ENCODE measurements around the gene TERT.

TERT gene

DNA sequence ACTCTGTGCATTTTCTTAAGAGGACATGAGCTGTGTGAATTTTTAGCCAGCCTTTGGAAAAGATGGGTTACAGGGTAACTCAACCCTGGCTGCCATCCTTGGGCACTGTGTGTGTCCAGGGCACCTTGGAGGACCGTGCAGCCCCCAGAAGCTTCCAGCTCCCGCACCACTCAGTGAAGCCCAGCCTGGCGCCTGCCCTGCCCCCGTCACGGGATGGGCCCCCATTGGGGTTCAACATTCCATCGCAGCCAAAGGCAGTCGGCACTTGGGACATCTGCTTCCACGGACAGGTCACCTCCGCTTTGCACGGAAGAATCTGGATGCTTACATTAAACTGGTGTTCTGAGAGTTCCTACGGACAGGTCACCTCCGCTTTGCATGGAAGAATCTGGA lies 71.6 kb downstream of the TERT start:
- H4K91ac ChIP-seq (ENCODE audit: low read depth, low read length): no peak overlapping the region
- no peaks in the 10 kb centered on the region for H3K79me2 ChIP-seq (ENCODE audit: control insufficient read depth, insufficient read depth, low read length, poor library complexity)
- no peak overlapping the region for H3K4me2 ChIP-seq (ENCODE audit: low read length)
- H3K9ac ChIP-seq (ENCODE audit: low read length): no peak overlapping the region
- no peaks in the 10 kb centered on the region for H3K36me3 ChIP-seq (ENCODE audit: control insufficient read depth in 1 of 2, insufficient read depth in 2 of 2, low read length in 2 of 2)
- H4K8ac ChIP-seq (ENCODE audit: low read depth, low read length): no peak overlapping the region
- WGBS (ENCODE audit: extremely low coverage, insufficient coverage, insufficient read length): no CpG with 5 or more reads among the region's 12 CpGs
- DNase-seq: no peak
- no peaks in the 10 kb centered on the region for H3K79me1 ChIP-seq (ENCODE audit: low read length)
- H2BK12ac ChIP-seq (ENCODE audit: low read length): no peak overlapping the region
- H3K27me3 ChIP-seq (ENCODE audit: insufficient read depth, low read length): no peaks in the 10 kb centered on the region
- H2AFZ ChIP-seq (ENCODE audit: insufficient read depth, low read length, poor library complexity): no peak overlapping the region
- H2AK5ac ChIP-seq (ENCODE audit: low read length): no peak overlapping the region
- H3K4ac ChIP-seq (ENCODE audit: low read depth, low read length): no peak overlapping the region
- H3K18ac ChIP-seq (ENCODE audit: low read length): no peak overlapping the region
- no peak overlapping the region for H3K14ac ChIP-seq (ENCODE audit: low read length)
- H3K4me3 ChIP-seq (ENCODE audit: low read depth, low read length): no peak overlapping the region
- H3K27ac ChIP-seq (ENCODE audit: low read depth, low read length): no peak overlapping the region
- H2BK120ac ChIP-seq (ENCODE audit: insufficient read depth, low read length, poor library complexity): no peak overlapping the region
- peaks cover 9% of the 10 kb centered on the region for H3K9me3 ChIP-seq (ENCODE audit: insufficient read depth, low read depth, low read length)
- H3K23ac ChIP-seq (ENCODE audit: low read length): no peak overlapping the region
- H4K12ac ChIP-seq (ENCODE audit: low read depth, low read length): no peak overlapping the region
- H2BK5ac ChIP-seq (ENCODE audit: low read depth, low read length, poor library complexity): no peak overlapping the region
- no peaks in the 10 kb centered on the region for H3K4me1 ChIP-seq (ENCODE audit: control insufficient read depth in 1 of 2, insufficient read depth in 2 of 2, low read length in 2 of 2)

- no peak overlapping the region for H3K14ac ChIP-seq (ENCODE audit: low read length)
- H2AFZ ChIP-seq (ENCODE audit: insufficient read depth, low read length, poor library complexity): no peak overlapping the region
- no peaks in the 10 kb centered on the region for H3K79me2 ChIP-seq (ENCODE audit: control insufficient read depth, insufficient read depth, low read length, poor library complexity)
- H3K36me3 ChIP-seq (ENCODE audit: control insufficient read depth in 1 of 2, insufficient read depth in 2 of 2, low read length in 2 of 2): no peaks in the 10 kb centered on the region
- no peak overlapping the region for H2AK5ac ChIP-seq (ENCODE audit: low read length)
- DNase-seq: no peak
- H2BK120ac ChIP-seq (ENCODE audit: insufficient read depth, low read length, poor library complexity): no peak overlapping the region
- no peak overlapping the region for H4K12ac ChIP-seq (ENCODE audit: low read depth, low read length)
- no peak overlapping the region for H3K18ac ChIP-seq (ENCODE audit: low read length)
- H4K8ac ChIP-seq (ENCODE audit: low read depth, low read length): no peak overlapping the region
- H3K4me1 ChIP-seq (ENCODE audit: control insufficient read depth in 1 of 2, insufficient read depth in 2 of 2, low read length in 2 of 2): no peaks in the 10 kb centered on the region
- peaks cover 9% of the 10 kb centered on the region for H3K9me3 ChIP-seq (ENCODE audit: insufficient read depth, low read depth, low read length)
- H3K9ac ChIP-seq (ENCODE audit: low read length): no peak overlapping the region
- H3K4ac ChIP-seq (ENCODE audit: low read depth, low read length): no peak overlapping the region
- no peak overlapping the region for H3K23ac ChIP-seq (ENCODE audit: low read length)
- WGBS (ENCODE audit: extremely low coverage, insufficient coverage, insufficient read length): no CpG with 5 or more reads among the region's 27 CpGs
- H3K27me3 ChIP-seq (ENCODE audit: insufficient read depth, low read length): no peaks in the 10 kb centered on the region
- H3K79me1 ChIP-seq (ENCODE audit: low read length): no peaks in the 10 kb centered on the region
- no peak overlapping the region for H3K27ac ChIP-seq (ENCODE audit: low read depth, low read length)
- peak overlapping the region; percentile 42 for H3K4me3 ChIP-seq (ENCODE audit: low read depth, low read length)
- no peak overlapping the region for H3K4me2 ChIP-seq (ENCODE audit: low read length)
- H2BK12ac ChIP-seq (ENCODE audit: low read length): no peak overlapping the region
- H2BK5ac ChIP-seq (ENCODE audit: low read depth, low read length, poor library complexity): no peak overlapping the region
- no peak overlapping the region for H4K91ac ChIP-seq (ENCODE audit: low read depth, low read length)
Observed at GRCh38 chr5:1222621-1223277, 72.1 kb downstream of the TERT start.

- no peak for DNase-seq
- no peak overlapping the region for H2BK12ac ChIP-seq (ENCODE audit: low read length)
- no peaks in the 10 kb centered on the region for H3K4me1 ChIP-seq (ENCODE audit: control insufficient read depth in 1 of 2, insufficient read depth in 2 of 2, low read length in 2 of 2)
- peaks cover 9% of the 10 kb centered on the region for H3K9me3 ChIP-seq (ENCODE audit: insufficient read depth, low read depth, low read length)
- H2BK5ac ChIP-seq (ENCODE audit: low read depth, low read length, poor library complexity): no peak overlapping the region
- no peak overlapping the region for H4K91ac ChIP-seq (ENCODE audit: low read depth, low read length)
- H3K27ac ChIP-seq (ENCODE audit: low read depth, low read length): no peak overlapping the region
- no peaks in the 10 kb centered on the region for H3K27me3 ChIP-seq (ENCODE audit: insufficient read depth, low read length)
- no peak overlapping the region for H2AK5ac ChIP-seq (ENCODE audit: low read length)
- H3K79me1 ChIP-seq (ENCODE audit: low read length): no peaks in the 10 kb centered on the region
- H3K36me3 ChIP-seq (ENCODE audit: control insufficient read depth in 1 of 2, insufficient read depth in 2 of 2, low read length in 2 of 2): no peaks in the 10 kb centered on the region
- H2BK120ac ChIP-seq (ENCODE audit: insufficient read depth, low read length, poor library complexity): no peak overlapping the region
- H3K18ac ChIP-seq (ENCODE audit: low read length): no peak overlapping the region
- no peak overlapping the region for H3K23ac ChIP-seq (ENCODE audit: low read length)
- H3K4me2 ChIP-seq (ENCODE audit: low read length): no peak overlapping the region
- H3K79me2 ChIP-seq (ENCODE audit: control insufficient read depth, insufficient read depth, low read length, poor library complexity): no peaks in the 10 kb centered on the region
- H3K9ac ChIP-seq (ENCODE audit: low read length): peak overlapping the region; percentile 35
- no peak overlapping the region for H3K14ac ChIP-seq (ENCODE audit: low read length)
- no CpG with 5 or more reads among the region's 9 CpGs for WGBS (ENCODE audit: extremely low coverage, insufficient coverage, insufficient read length)
- no peak overlapping the region for H3K4me3 ChIP-seq (ENCODE audit: low read depth, low read length)
- H2AFZ ChIP-seq (ENCODE audit: insufficient read depth, low read length, poor library complexity): no peak overlapping the region
- H4K8ac ChIP-seq (ENCODE audit: low read depth, low read length): no peak overlapping the region
- no peak overlapping the region for H3K4ac ChIP-seq (ENCODE audit: low read depth, low read length)
- H4K12ac ChIP-seq (ENCODE audit: low read depth, low read length): no peak overlapping the region
Observed at GRCh38 chr5:1222147-1222546, 72.7 kb downstream of the TERT start.

DNA sequence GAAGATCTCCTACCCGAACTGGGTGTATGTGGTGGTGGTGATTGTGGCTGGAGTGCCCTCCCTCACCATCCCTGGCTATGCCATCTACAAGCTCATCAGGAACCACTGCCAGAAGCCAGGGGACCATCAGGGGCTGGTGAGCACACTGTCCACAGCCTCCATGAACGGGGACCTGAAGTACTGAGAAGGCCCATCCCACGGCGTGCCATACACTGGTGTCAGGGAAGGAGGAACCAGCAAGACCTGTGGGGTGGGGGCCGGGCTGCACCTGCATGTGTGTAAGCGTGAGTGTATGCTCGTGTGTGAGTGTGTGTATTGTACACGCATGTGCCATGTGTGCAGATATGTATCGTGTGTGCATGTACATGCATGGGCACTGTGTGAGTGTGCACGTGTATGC lies 73.1 kb downstream of the TERT start:
- Histone ChIP-seq H2BK120ac (ENCODE audit: insufficient read depth, low read length, poor library complexity) (no peak overlapping the region), H3K4me3 (ENCODE audit: low read depth, low read length) (no peak overlapping the region), H3K4me1 (ENCODE audit: control insufficient read depth in 1 of 2, insufficient read depth in 2 of 2, low read length in 2 of 2) (no peaks in the 10 kb centered on the region), H3K27me3 (ENCODE audit: insufficient read depth, low read length) (no peaks in the 10 kb centered on the region), H3K9me3 (ENCODE audit: insufficient read depth, low read depth, low read length) (peaks cover 10% of the 10 kb centered on the region), H2AFZ (ENCODE audit: insufficient read depth, low read length, poor library complexity) (no peak overlapping the region), H3K36me3 (ENCODE audit: control insufficient read depth in 1 of 2, insufficient read depth in 2 of 2, low read length in 2 of 2) (no peaks in the 10 kb centered on the region), H4K8ac (ENCODE audit: low read depth, low read length) (no peak overlapping the region), H3K4me2 (ENCODE audit: low read length) (no peak overlapping the region), H3K79me1 (ENCODE audit: low read length) (no peaks in the 10 kb centered on the region), H4K91ac (ENCODE audit: low read depth, low read length) (no peak overlapping the region), H3K23ac (ENCODE audit: low read length) (peak overlapping the region; percentile 45), H3K27ac (ENCODE audit: low read depth, low read length) (no peak overlapping the region), H2BK5ac (ENCODE audit: low read depth, low read length, poor library complexity) (no peak overlapping the region), H2AK5ac (ENCODE audit: low read length) (no peak overlapping the region), H3K79me2 (ENCODE audit: control insufficient read depth, insufficient read depth, low read length, poor library complexity) (no peaks in the 10 kb centered on the region), H3K18ac (ENCODE audit: low read length) (no peak overlapping the region), H3K9ac (ENCODE audit: low read length) (peak overlapping the region; percentile 35), H2BK12ac (ENCODE audit: low read length) (no peak overlapping the region), H4K12ac (ENCODE audit: low read depth, low read length) (no peak overlapping the region), H3K4ac (ENCODE audit: low read depth, low read length) (no peak overlapping the region), H3K14ac (ENCODE audit: low read length) (no peak overlapping the region)
- WGBS (ENCODE audit: extremely low coverage, insufficient coverage, insufficient read length): no CpG with 5 or more reads among the region's 10 CpGs
- DNase-seq: no peak

All from trophoblast cell (in vitro differentiated cells and primary cell).